Endothelial cell of umbilical vein (primary cell): ENCODE measurements around the gene IRF8. TPM values are rescaled to one million over a fixed set of nuclear protein-coding genes. Genes with fewer than 3 reads are reported as not detected.

ENCODE experiments used
- BruUV-seq: library from RNA; stranded (reverse); fragments of 400-500 nt; replicated peaks from 2 replicates; lab custom pipeline; 2021; lab: Mats Ljungman, UMichigan
- CTCF ChIA-PET: fragments of 300-600, 350-600 bp; sonication (Branson Sonifier 250); formaldehyde crosslinking; loops from one replicate; lab custom pipeline; 2021; ENCODE audit warnings: antibody characterized with exemption, inconsistent platforms; lab: Charles Lee
- POLR2A ChIA-PET: fragments of 300-600, 350-600 bp; sonication (Branson Sonifier 250); formaldehyde crosslinking; loops from one replicate; lab custom pipeline; 2021; ENCODE audit warnings: antibody characterized with exemption, inconsistent platforms; lab: Charles Lee
- DNase-seq: peaks from one replicate; pipeline ENCODE4 v3.0.0-alpha.2; 2011; ENCODE audit warnings: low read depth, low spot score
- FAIRE-seq: peaks from 2 replicates; lab custom pipeline; 2011; peaks lifted over from hg19 to GRCh38; lab: Jason Lieb, UNC
- H2AFZ ChIP-seq: 2 replicates; pipeline ENCODE4 v1.6.0; 2012; ENCODE audit warnings: low read depth, low read length, control low read depth, inconsistent platforms
- H3K27ac ChIP-seq: 2 replicates; pipeline ENCODE4 v1.5.1; 2011; ENCODE audit warnings: low read depth, mild to moderate bottlenecking, control low read depth, low read length, moderate library complexity; ENCODE audit not compliant: insufficient read depth
- H3K27me3 ChIP-seq, 2 experiments: 2 replicates each; pipeline versions ENCODE4 v1.6.0 to v1.6.1; 2011; ENCODE audit warnings: low read length in 2 of 2, mixed read lengths in 1 of 2; ENCODE audit not compliant: control insufficient read depth in 2 of 2, insufficient read depth in 2 of 2
- H3K36me3 ChIP-seq, 2 experiments: 2 replicates in 1 of 2; 3 replicates in 1 of 2; pipeline ENCODE4 v1.5.1; 2011; ENCODE audit warnings: low read length in 2 of 2, mild to moderate bottlenecking in 1 of 2, moderate library complexity in 1 of 2; ENCODE audit not compliant: control insufficient read depth in 2 of 2, insufficient read depth in 2 of 2; ENCODE audit errors: extremely low read depth in 1 of 2
- H3K4me1 ChIP-seq: 3 replicates; pipeline ENCODE4 v1.5.1; 2011; ENCODE audit warnings: mild to moderate bottlenecking, low read length; ENCODE audit not compliant: control insufficient read depth, insufficient read depth; ENCODE audit errors: extremely low read depth
- H3K4me2 ChIP-seq: 2 replicates; pipeline ENCODE4 v1.6.1; 2011; ENCODE audit warnings: low read length, control low read depth, mixed read lengths; ENCODE audit not compliant: insufficient read depth
- H3K4me3 ChIP-seq, 3 experiments: fragments of 200-600 bp in 1 of 3; sonication (generic), shearing (Covaris generic) in 1 of 3; replicated peaks in 1 of 3; 2 replicates each; pipeline ENCODE4 v1.5.1; 2011 to 2016; ENCODE audit warnings: control low read depth in 3 of 3, low read length in 3 of 3, mild to moderate bottlenecking in 2 of 3, inconsistent platforms in 1 of 3, low read depth in 1 of 3, moderate library complexity in 1 of 3; ENCODE audit not compliant: insufficient read depth in 1 of 3
- H3K79me2 ChIP-seq: 2 replicates; pipeline ENCODE4 v1.6.0; 2012; ENCODE audit warnings: low read length, inconsistent platforms; ENCODE audit not compliant: control insufficient read depth, insufficient read depth
- H3K9ac ChIP-seq: replicated peaks from 2 replicates; pipeline ENCODE3; 2011; ENCODE audit warnings: low read length, control low read depth; ENCODE audit not compliant: insufficient read depth; ENCODE audit errors: extremely low read depth
- H3K9me1 ChIP-seq: replicated peaks from 3 replicates; pipeline ENCODE4 v1.6.0; 2011; ENCODE audit warnings: mild to moderate bottlenecking, low read length; ENCODE audit not compliant: control insufficient read depth, insufficient read depth; ENCODE audit errors: extremely low read depth
- H3K9me3 ChIP-seq: replicated peaks from 2 replicates; pipeline ENCODE4 v1.5.1; 2012; ENCODE audit warnings: low read length, inconsistent platforms; ENCODE audit not compliant: control insufficient read depth, insufficient read depth
- H4K20me1 ChIP-seq: replicated peaks from 2 replicates; pipeline ENCODE3; 2011; ENCODE audit warnings: mild to moderate bottlenecking, low read length; ENCODE audit not compliant: control insufficient read depth, insufficient read depth; ENCODE audit errors: extremely low read depth
- EZH2 ChIP-seq: IDR thresholded peaks from 2 replicates; pipeline ENCODE4 v1.6.1; 2012; ENCODE audit warnings: borderline replicate concordance, low read depth, mild to moderate bottlenecking, moderate library complexity, low read length, inconsistent platforms; ENCODE audit not compliant: severe bottlenecking
- FOS ChIP-seq: IDR thresholded peaks from 2 replicates; pipeline ENCODE4 v1.6.1; 2011; ENCODE audit warnings: mild to moderate bottlenecking, low read length, moderate library complexity, borderline replicate concordance; ENCODE audit not compliant: insufficient read depth
- GATA2 ChIP-seq: IDR thresholded peaks from 2 replicates; pipeline ENCODE4 v1.7.0; 2011; ENCODE audit warnings: low read depth, mild to moderate bottlenecking, moderate library complexity, mixed read lengths, low read length; ENCODE audit not compliant: insufficient read length, insufficient read depth
- JUN ChIP-seq: IDR thresholded peaks from 2 replicates; pipeline ENCODE4 v1.6.1; 2011; ENCODE audit warnings: borderline replicate concordance, low read depth; ENCODE audit not compliant: insufficient read length, insufficient read depth
- MYC ChIP-seq: IDR thresholded peaks from one replicate; pipeline ENCODE4 v1.6.1; 2011; ENCODE audit warnings: mild to moderate bottlenecking, low read depth, low read length
- POLR2A ChIP-seq: IDR thresholded peaks from 2 replicates; pipeline ENCODE4 v1.6.1; 2012; ENCODE audit warnings: low read depth, mild to moderate bottlenecking, control low read depth, low read length
- POLR2AphosphoS5 ChIP-seq: IDR thresholded peaks from 2 replicates; pipeline ENCODE4 v1.6.1; 2012; ENCODE audit warnings: low read depth, mild to moderate bottlenecking, control low read depth, low read length, moderate library complexity; ENCODE audit not compliant: insufficient read depth
- dilution Hi-C: fragments of 300-500 bp; cut with MboI; formaldehyde crosslinking; loops from one replicate; pipeline ENCODE4 v1.15.0; 2019; ENCODE audit warnings: low sequenced_read_pairs; ENCODE audit not compliant: extremely low pct_ligation_motif_present
- intact Hi-C: fragments of 100-400 bp; cut with micrococcal nuclease; formaldehyde crosslinking; loops from one replicate; pipeline ENCODE4 v1.10.0; 2022
- polyA plus RNA-seq, 4 experiments: library from polyadenylated mRNA; depleted of rRNA in 3 of 4; stranded (reverse) in 3 of 4; unstranded in 1 of 4; fragments of >200 nt; gene quantifications; 2 replicates each; pipeline versions ENCODE4 v1.2.1 to v1.2.3, GENCODE V29; 2011 to 2012; ENCODE audit warnings: missing spikeins in 1 of 4
- total RNA-seq: library from RNA; stranded (reverse); gene quantifications from 2 replicates; pipeline ENCODE4 v1.2.3, GENCODE V29; 2021
- TF ChIP-seq, protein P1 (sequence below): IDR thresholded peaks from 2 replicates; pipeline ENCODE4 v1.6.1; 2011; ENCODE audit not compliant: insufficient read depth, insufficient read length
- TF ChIP-seq, protein P2 (sequence below), 2 donors: IDR thresholded peaks; 1 replicate in 1 of 2; 2 replicates in 1 of 2; pipeline ENCODE4 v1.5.1; 2011; ENCODE audit warnings: low read length in 2 of 2, mild to moderate bottlenecking in 2 of 2, moderate library complexity in 2 of 2, control low read depth in 1 of 2, inconsistent platforms in 1 of 2, low read depth in 1 of 2; ENCODE audit not compliant: insufficient read depth in 1 of 2; ENCODE audit errors: extremely low read depth in 1 of 2

The IRF8 gene
- total and polyA plus RNA-seq, 2 donors (not counting 3 experiments of a cell fraction or from before 2014, with no cell fraction given): not detected

DNA sequence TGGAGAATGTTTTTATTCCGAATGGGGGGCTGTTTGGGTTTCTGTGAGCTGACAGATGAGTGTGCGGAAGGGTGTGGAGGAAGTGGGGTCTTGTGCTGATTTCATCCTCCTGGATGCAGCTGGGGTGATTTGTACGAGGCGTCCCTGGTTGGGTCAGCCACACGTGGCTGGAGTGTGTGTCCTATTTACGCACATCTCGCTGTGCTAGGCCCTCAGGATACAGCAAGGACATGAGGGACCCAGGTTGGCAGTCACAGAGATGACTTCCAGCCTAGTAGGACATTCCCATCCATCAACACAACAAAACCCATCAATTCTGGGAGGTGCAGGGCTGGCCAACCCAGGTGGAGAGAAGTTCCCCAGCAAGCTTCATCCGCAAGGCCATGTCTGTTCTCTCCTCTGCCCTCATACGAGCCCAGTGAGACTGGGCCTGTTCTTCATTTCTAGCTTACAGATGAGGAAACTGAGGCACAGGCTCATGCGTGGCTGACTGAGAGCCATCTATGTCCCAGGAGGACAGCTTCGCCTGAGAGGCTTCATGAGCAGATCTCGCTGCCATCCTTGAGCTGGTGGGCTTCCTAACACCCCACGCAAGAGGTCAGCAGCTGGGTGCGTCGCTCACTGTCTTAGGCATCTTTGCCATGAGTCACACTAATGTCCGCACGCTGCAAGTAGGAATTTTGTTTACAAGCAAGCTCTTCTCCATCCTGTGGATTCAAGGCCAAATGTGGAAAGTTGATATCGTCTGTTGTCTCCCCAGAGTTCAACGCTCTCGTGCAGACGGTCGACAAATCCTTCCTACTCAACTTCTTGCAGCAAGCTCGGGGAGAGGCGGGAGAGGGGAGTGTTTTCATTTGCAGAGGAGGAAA, 24.4 kb downstream of the IRF8 start:
- POLR2A ChIA-PET: no interaction called here

More for the DNA sequence above, 24.4 kb downstream of the IRF8 start:
- DNase-seq: no peak
- FAIRE-seq: no peak
- no peak overlapping the region for H3K4me2 ChIP-seq
- no TSS peak for BruUV-seq
- H3K4me1 ChIP-seq: no peaks in the 10 kb centered on the region
- no peak overlapping the region for H3K9ac ChIP-seq
- no peak overlapping the region for H3K27ac ChIP-seq
- H3K79me2 ChIP-seq: no peaks in the 10 kb centered on the region
- H2AFZ ChIP-seq: no peak overlapping the region
- dilution Hi-C loops: no loop called here
- H4K20me1 ChIP-seq: no peaks in the 10 kb centered on the region
- H3K36me3 ChIP-seq: no peaks in the 10 kb centered on the region
- H3K9me1 ChIP-seq: no peaks in the 10 kb centered on the region
- TF ChIP-seq FOS (no peak), JUN (no peak), MYC (no peak), POLR2A (no peak), GATA2 (no peak), POLR2AphosphoS5 (no peak), EZH2 (no peak)
- TF ChIP-seq, protein P1, sequence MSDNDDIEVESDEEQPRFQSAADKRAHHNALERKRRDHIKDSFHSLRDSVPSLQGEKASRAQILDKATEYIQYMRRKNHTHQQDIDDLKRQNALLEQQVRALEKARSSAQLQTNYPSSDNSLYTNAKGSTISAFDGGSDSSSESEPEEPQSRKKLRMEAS: no peak
- TF ChIP-seq, protein P2, sequence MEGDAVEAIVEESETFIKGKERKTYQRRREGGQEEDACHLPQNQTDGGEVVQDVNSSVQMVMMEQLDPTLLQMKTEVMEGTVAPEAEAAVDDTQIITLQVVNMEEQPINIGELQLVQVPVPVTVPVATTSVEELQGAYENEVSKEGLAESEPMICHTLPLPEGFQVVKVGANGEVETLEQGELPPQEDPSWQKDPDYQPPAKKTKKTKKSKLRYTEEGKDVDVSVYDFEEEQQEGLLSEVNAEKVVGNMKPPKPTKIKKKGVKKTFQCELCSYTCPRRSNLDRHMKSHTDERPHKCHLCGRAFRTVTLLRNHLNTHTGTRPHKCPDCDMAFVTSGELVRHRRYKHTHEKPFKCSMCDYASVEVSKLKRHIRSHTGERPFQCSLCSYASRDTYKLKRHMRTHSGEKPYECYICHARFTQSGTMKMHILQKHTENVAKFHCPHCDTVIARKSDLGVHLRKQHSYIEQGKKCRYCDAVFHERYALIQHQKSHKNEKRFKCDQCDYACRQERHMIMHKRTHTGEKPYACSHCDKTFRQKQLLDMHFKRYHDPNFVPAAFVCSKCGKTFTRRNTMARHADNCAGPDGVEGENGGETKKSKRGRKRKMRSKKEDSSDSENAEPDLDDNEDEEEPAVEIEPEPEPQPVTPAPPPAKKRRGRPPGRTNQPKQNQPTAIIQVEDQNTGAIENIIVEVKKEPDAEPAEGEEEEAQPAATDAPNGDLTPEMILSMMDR (IDR thresholded peaks at IDR 0.05; ENCODE audit: extremely low read depth in 1 of 2, insufficient read depth in 1 of 2, low read depth in 1 of 2, low read length in 2 of 2): no peak
- H3K4me3 ChIP-seq: no peak overlapping the region
- no peaks in the 10 kb centered on the region for H3K9me3 ChIP-seq
- CTCF ChIA-PET: interaction anchor here (0.7 to 1.6 kb wide), 3 partner anchors 64 to 1102 kb away, joined by 3 to 4 read pairs (median 3); no protein-coding TSS in a partner anchor
- H3K27me3 ChIP-seq: peaks cover 5 to 11% of the 10 kb centered on the region in 2 experiments
- intact Hi-C loops: no loop called here
